WTC11 (cell line): ENCODE measurements around the gene BPIFB2. TPM values are rescaled to one million over a fixed set of nuclear protein-coding genes. Genes with fewer than 3 reads are reported as not detected.

ENCODE experiments used
- ATAC-seq: fragments of 200-7000 bp; cut with Tn5 transposase; 2 replicates; pipeline ENCODE4 v1.10.0; 2021; ENCODE audit warnings: mild to moderate bottlenecking, moderate library complexity
- CTCF ChIA-PET: fragments of 300-600 bp; sonication (Branson Sonifier 250); formaldehyde crosslinking; loops from one replicate; lab custom pipeline; 2021; ENCODE audit warnings: antibody characterized with exemption; lab: Charles Lee
- POLR2A ChIA-PET: fragments of 350-600 bp; sonication (Branson Sonifier 250); formaldehyde crosslinking; loops from one replicate; lab custom pipeline; 2021; ENCODE audit warnings: antibody characterized with exemption; lab: Charles Lee
- DNase-seq: peaks from one replicate; pipeline ENCODE4 v3.0.0; 2021; ENCODE audit warnings: low spot score
- H3K27ac Mint-ChIP-seq: 2 replicates; pipeline ENCODE4 v1.8.0; 2021; ENCODE audit warnings: mixed read lengths
- H3K27me3 Mint-ChIP-seq: 2 replicates; pipeline ENCODE4 v1.8.0; 2021; ENCODE audit warnings: low read depth, mild to moderate bottlenecking, moderate library complexity, mixed read lengths
- H3K36me3 Mint-ChIP-seq: 2 replicates; pipeline ENCODE4 v1.8.0; 2021; ENCODE audit warnings: mixed read lengths
- H3K4me1 Mint-ChIP-seq: 2 replicates; pipeline ENCODE4 v1.8.0; 2022; ENCODE audit warnings: mixed read lengths
- H3K4me3 Mint-ChIP-seq: 2 replicates; pipeline ENCODE4 v1.8.0; 2021; ENCODE audit warnings: mild to moderate bottlenecking, moderate library complexity, mixed read lengths
- H3K9me3 Mint-ChIP-seq: 2 replicates; pipeline ENCODE4 v1.8.0; 2021; ENCODE audit warnings: mixed read lengths
- ARID4B ChIP-seq: sonication (generic); formaldehyde crosslinking; IDR thresholded peaks from 2 replicates; pipeline ENCODE4 v1.8.0; 2023; ENCODE audit warnings: missing genetic modification reagents, mild to moderate bottlenecking, borderline replicate concordance
- CBFB ChIP-seq: sonication (generic); formaldehyde crosslinking; IDR thresholded peaks from 2 replicates; pipeline ENCODE4 v1.8.1; 2022; ENCODE audit warnings: mild to moderate bottlenecking, low read depth, missing genetic modification reagents
- CREM ChIP-seq: sonication (generic); formaldehyde crosslinking; IDR thresholded peaks from 2 replicates; pipeline ENCODE4 v1.8.1; 2022; ENCODE audit warnings: mild to moderate bottlenecking, missing genetic modification reagents, moderate library complexity
- CTCF ChIP-seq: fragments of 200-600 bp; IDR thresholded peaks from 2 replicates; pipeline ENCODE4 v1.8.0; 2022; ENCODE audit warnings: antibody characterized with exemption
- FOXJ3 ChIP-seq: sonication (generic); formaldehyde crosslinking; IDR thresholded peaks from 2 replicates; pipeline ENCODE4 v1.9.0; 2021; ENCODE audit warnings: missing genetic modification reagents, mild to moderate bottlenecking, borderline replicate concordance
- FOXK1 ChIP-seq: sonication (generic); formaldehyde crosslinking; IDR thresholded peaks from 2 replicates; pipeline ENCODE4 v1.8.0; 2022; ENCODE audit warnings: mild to moderate bottlenecking, moderate library complexity, missing genetic modification reagents
- GRHL2 ChIP-seq: fragments of 250-450 bp; sonication (Bioruptor Pico); IDR thresholded peaks from 2 replicates; pipeline ENCODE4 v1.8.0; 2022; ENCODE audit warnings: mild to moderate bottlenecking, moderate library complexity; ENCODE audit not compliant: insufficient replicate concordance, severe bottlenecking
- GTF2I ChIP-seq: fragments of 250-450 bp; sonication (Bioruptor Pico); conservative IDR thresholded peaks from 2 replicates; pipeline ENCODE4 v1.4.0; 2021; ENCODE audit warnings: mild to moderate bottlenecking
- NR1H2 ChIP-seq: sonication (generic); formaldehyde crosslinking; IDR thresholded peaks from 2 replicates; pipeline ENCODE4 v1.9.0; 2021; ENCODE audit warnings: mild to moderate bottlenecking, moderate library complexity, missing genetic modification reagents
- SMAD4 ChIP-seq: sonication (generic); formaldehyde crosslinking; IDR thresholded peaks from 2 replicates; pipeline ENCODE4 v1.8.0; 2022; ENCODE audit warnings: mild to moderate bottlenecking, missing genetic modification reagents
- SP1 ChIP-seq: sonication (generic); formaldehyde crosslinking; conservative IDR thresholded peaks from 2 replicates; pipeline ENCODE4 v1.8.1; 2022; ENCODE audit warnings: missing genetic modification reagents
- ZBTB43 ChIP-seq: sonication (generic); formaldehyde crosslinking; IDR thresholded peaks from 2 replicates; pipeline ENCODE4 v1.8.1; 2023; ENCODE audit warnings: mild to moderate bottlenecking, missing genetic modification reagents
- ZNF219 ChIP-seq: sonication (generic); formaldehyde crosslinking; IDR thresholded peaks from 2 replicates; pipeline ENCODE4 v1.8.0; 2023; ENCODE audit warnings: missing genetic modification reagents, mild to moderate bottlenecking, borderline replicate concordance
- ZNF317 ChIP-seq: sonication (generic); formaldehyde crosslinking; IDR thresholded peaks from 2 replicates; pipeline ENCODE4 v1.8.1; 2023; ENCODE audit warnings: low read depth, mild to moderate bottlenecking, moderate library complexity, missing genetic modification reagents, borderline replicate concordance
- ZSCAN18 ChIP-seq: fragments of 250-450 bp; sonication (Bioruptor Pico); IDR thresholded peaks from 2 replicates; pipeline ENCODE4 v2.1.2; 2022; ENCODE audit warnings: mild to moderate bottlenecking, moderate library complexity
- total RNA-seq: library from RNA; stranded (reverse); gene quantifications from 3 replicates; pipeline ENCODE4 v1.2.3, GENCODE V29; 2021
- TF ChIP-seq, protein P1 (sequence below): fragments of 250-450 bp; sonication (Bioruptor Pico); conservative IDR thresholded peaks from 2 replicates; pipeline ENCODE4 v1.9.0; 2021; ENCODE audit warnings: mild to moderate bottlenecking
- TF ChIP-seq, protein P2 (sequence below): sonication (generic); formaldehyde crosslinking; IDR thresholded peaks from 2 replicates; pipeline ENCODE4 v1.8.1; 2023; ENCODE audit warnings: mild to moderate bottlenecking, missing genetic modification reagents
- TF ChIP-seq, protein P3 (sequence below): sonication (generic); formaldehyde crosslinking; conservative IDR thresholded peaks from 2 replicates; pipeline ENCODE4 v1.8.1; 2022; ENCODE audit warnings: mild to moderate bottlenecking, missing genetic modification reagents

Gene BPIFB2
- total RNA-seq, 1 experiment from 2014 or later: 0.09 TPM

DNA sequence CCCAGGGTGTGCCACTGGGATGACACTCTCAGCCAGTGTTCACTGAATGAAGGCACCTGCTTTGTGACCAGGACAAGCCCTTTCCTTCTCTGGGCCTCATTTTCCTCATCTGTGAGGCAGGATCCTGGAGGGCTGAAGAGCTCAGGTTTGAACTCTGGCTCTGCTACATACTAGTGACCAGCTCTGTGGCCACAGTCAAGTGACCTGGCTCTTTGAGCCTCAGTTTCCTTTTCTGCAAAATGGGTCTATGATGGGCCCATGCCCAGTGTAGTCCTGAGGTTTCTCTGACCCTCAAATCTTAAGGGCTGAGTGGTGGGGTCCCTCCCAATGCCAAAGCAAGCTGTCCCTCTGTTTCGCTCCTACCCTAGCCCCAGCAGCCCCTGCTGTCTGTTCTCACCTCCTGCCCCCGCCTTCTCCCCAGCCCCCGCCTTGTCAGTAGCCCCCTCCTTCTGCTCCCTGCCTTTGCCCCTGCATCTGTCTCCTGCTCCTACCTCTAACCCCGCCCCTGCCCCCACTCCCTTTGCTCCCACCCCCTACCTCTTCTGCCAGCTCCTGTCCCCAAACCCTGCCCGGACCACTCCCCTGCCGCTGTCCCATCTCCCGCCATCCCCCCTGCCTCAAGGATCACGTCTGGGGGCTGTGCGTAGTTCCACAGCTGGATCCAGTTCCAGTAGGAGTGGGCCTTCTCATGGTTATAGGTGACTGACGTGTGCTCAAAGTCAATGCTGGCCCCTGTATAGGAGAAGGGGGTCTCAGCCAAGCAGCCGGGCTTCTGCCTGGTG is 20.3 kb upstream of the BPIFB2 start:
- TF ChIP-seq SP1 (no peak), CTCF (no peak), FOXK1 (no peak), CBFB (CRISPR knock-in tag) (no peak), ZNF219 (no peak), ZNF317 (CRISPR knock-in tag) (no peak), FOXJ3 (CRISPR knock-in tag) (no peak), GTF2I (no peak), ARID4B (CRISPR knock-in tag) (no peak), CREM (CRISPR knock-in tag) (no peak), ZBTB43 (CRISPR knock-in tag) (no peak), GRHL2 (no peak), ZSCAN18 (CRISPR knock-in tag) (no peak), NR1H2 (CRISPR knock-in tag) (no peak), SMAD4 (CRISPR knock-in tag) (no peak)
- TF ChIP-seq, protein P1, sequence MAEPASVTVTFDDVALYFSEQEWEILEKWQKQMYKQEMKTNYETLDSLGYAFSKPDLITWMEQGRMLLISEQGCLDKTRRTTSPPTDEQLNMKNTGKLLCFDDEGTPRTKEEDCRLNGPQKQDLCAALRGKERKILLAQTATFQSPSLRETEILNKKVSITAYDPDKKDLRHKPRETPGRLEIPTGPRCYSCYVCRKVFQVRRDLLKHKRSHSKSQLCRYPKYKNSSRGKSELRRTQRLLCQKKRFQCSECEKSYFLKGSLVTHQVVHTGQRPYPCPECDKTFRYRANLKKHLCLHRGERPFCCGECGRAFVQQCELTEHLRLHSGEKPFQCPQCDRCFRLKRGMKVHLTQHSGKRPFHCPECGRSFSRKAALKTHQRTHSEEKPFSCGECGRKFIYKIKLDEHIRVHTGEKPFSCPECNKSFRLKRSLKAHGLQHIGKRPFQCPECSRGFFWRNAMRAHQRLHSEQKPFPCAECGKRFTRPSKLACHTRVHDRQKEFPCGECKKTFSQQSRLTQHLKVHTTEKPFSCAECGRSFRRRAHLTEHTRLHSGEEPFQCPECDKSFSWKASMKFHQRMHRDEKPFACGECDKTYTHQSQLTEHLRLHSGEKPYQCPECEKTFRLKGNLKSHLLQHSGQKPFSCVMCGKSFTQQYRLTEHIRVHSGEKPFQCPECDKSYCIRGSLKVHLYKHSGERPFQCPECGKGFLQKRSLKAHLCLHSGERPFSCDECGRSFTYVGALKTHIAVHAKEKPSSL (CRISPR knock-in tag): no peak
- TF ChIP-seq, protein P2, sequence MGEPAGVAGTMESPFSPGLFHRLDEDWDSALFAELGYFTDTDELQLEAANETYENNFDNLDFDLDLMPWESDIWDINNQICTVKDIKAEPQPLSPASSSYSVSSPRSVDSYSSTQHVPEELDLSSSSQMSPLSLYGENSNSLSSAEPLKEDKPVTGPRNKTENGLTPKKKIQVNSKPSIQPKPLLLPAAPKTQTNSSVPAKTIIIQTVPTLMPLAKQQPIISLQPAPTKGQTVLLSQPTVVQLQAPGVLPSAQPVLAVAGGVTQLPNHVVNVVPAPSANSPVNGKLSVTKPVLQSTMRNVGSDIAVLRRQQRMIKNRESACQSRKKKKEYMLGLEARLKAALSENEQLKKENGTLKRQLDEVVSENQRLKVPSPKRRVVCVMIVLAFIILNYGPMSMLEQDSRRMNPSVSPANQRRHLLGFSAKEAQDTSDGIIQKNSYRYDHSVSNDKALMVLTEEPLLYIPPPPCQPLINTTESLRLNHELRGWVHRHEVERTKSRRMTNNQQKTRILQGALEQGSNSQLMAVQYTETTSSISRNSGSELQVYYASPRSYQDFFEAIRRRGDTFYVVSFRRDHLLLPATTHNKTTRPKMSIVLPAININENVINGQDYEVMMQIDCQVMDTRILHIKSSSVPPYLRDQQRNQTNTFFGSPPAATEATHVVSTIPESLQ (CRISPR knock-in tag): no peak
- TF ChIP-seq, protein P3, sequence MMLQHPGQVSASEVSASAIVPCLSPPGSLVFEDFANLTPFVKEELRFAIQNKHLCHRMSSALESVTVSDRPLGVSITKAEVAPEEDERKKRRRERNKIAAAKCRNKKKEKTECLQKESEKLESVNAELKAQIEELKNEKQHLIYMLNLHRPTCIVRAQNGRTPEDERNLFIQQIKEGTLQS (CRISPR knock-in tag): no peak
- Mint-ChIP-seq H3K9me3 (no peaks in the 10 kb centered on the region), H3K4me3 (no peak overlapping the region), H3K4me1 (0 out of 2 replicates have a peak, but pooled peaks cover 4% of the 10 kb centered on the region), H3K36me3 (no peaks in the 10 kb centered on the region), H3K27me3 (no peaks in the 10 kb centered on the region), H3K27ac (no peak overlapping the region)
- ChIA-PET POLR2A (no interaction called here), CTCF (interaction anchor here (0.9 to 1.7 kb wide), 3 partner anchors 8 to 18 kb away, joined by 4 to 13 read pairs (median 4); no protein-coding TSS in a partner anchor)
- DNase-seq: no peak
- no peak for ATAC-seq
